Testis (tissue), 3 donors: Measurements from ENCODE around the gene ETFA. TPM values are rescaled to one million over a fixed set of nuclear protein-coding genes. Genes with fewer than 3 reads are reported as not detected.

Source experiments
- DNase-seq: peaks from one replicate; pipeline ENCODE4 v3.0.0-alpha.2; 2019
- H3K27ac ChIP-seq, 2 donors: fragments of 200-600 bp; sonication (generic); one replicate each; pipeline ENCODE4 v1.5.1; 2019
- H3K27me3 ChIP-seq: fragments of 200-600 bp; sonication (generic); one replicate; pipeline ENCODE4 v1.5.1; 2019
- H3K36me3 ChIP-seq: fragments of 200-600 bp; sonication (generic); one replicate; pipeline ENCODE4 v1.5.1; 2017; ENCODE audit warnings: low read depth; ENCODE audit errors: missing control alignments
- H3K4me1 ChIP-seq: fragments of 200-600 bp; sonication (generic); one replicate; pipeline ENCODE4 v1.5.1; 2019
- H3K4me3 ChIP-seq, 2 donors: fragments of 200-600 bp; sonication (generic); one replicate each; pipeline ENCODE4 v1.5.1; 2017 to 2019
- H3K9me3 ChIP-seq: fragments of 200-600 bp; sonication (generic); one replicate; pipeline ENCODE4 v1.5.1; 2017
- POLR2A ChIP-seq: fragments of 450-650 bp; IDR thresholded peaks from one replicate; pipeline ENCODE4 v1.6.1; 2017; ENCODE audit warnings: antibody characterized with exemption, mild to moderate bottlenecking, moderate library complexity
- WGBS, 2 donors: methylation state at CpG; one replicate each; pipeline ENCODE4 v1.1.5; 2018; 5-methylcytosine and 5-hydroxymethylcytosine counted together
- intact Hi-C: fragments of 100-400 bp; cut with DNase I; formaldehyde crosslinking; loops from one replicate; pipeline ENCODE4 v1.15.1; 2023; ENCODE audit warnings: low total_unique reads
- polyA plus RNA-seq: library from polyadenylated mRNA; stranded (reverse); fragments of 350-450 nt; fragmentation: Illumina TruSeq; extraction: RNeasy Lipid Tissue Mini Kit (QIAGEN cat#74804); gene quantifications from one replicate; pipeline ENCODE4 v1.2.3, GENCODE V29; 2014; ENCODE audit warnings: low read depth, low replicate concordance; ENCODE audit not compliant: insufficient read depth
- total RNA-seq, 2 donors: library from RNA; depleted of rRNA; stranded (reverse); fragments of >200 nt; gene quantifications; one replicate each; pipeline ENCODE4 v1.2.3, GENCODE V29; 2016
- TF ChIP-seq, protein P1 (sequence below), 3 experiments: fragments of 450-650 bp in 2 of 3; fragments of 200-600 bp in 1 of 3; sonication (generic) in 1 of 3; IDR thresholded peaks; one replicate each; pipeline ENCODE4 v1.5.1; 2016 to 2019; ENCODE audit warnings: antibody characterized with exemption in 3 of 3, mild to moderate bottlenecking in 2 of 3, moderate library complexity in 1 of 3

ETFA gene
- total and polyA plus RNA-seq, 3 donors from 2014 or later, result 58.3 to 72.7 (median 72.1) TPM

DNA sequence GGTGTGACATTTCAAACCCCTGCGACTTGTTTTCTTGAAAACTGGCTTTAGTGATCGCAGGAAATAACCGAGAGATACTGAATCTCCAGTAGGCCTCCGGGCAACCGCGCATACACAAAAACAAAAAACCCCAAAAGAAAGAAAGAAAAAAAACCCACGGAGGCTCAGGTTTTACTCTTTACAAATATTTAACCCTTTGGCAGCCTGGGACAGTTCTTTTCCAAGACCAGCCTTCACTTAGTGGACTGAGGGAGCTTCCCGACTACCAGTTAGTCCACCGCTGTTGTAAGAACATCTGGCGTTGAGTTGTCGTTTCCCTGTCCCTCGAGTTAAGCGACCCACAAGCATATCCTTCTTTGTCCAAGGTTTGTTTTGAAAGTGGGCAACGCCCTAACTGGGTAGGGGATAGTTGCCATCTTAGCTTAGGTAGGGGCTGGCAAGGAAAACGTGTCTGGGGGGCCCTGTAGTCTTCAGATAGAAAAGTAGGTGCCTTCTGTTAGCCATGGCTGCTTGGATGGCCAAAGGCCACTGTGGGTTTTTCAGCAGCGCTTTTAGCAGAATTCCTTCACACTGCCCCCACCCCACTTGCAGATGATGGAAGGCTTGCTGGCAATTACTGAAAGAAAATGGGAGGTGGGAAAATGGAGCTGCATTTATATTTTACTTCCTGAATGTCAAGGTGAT, 32.2 kb upstream of the ETFA start:
- no peaks in the 10 kb centered on the region for H3K27me3 ChIP-seq

DNA sequence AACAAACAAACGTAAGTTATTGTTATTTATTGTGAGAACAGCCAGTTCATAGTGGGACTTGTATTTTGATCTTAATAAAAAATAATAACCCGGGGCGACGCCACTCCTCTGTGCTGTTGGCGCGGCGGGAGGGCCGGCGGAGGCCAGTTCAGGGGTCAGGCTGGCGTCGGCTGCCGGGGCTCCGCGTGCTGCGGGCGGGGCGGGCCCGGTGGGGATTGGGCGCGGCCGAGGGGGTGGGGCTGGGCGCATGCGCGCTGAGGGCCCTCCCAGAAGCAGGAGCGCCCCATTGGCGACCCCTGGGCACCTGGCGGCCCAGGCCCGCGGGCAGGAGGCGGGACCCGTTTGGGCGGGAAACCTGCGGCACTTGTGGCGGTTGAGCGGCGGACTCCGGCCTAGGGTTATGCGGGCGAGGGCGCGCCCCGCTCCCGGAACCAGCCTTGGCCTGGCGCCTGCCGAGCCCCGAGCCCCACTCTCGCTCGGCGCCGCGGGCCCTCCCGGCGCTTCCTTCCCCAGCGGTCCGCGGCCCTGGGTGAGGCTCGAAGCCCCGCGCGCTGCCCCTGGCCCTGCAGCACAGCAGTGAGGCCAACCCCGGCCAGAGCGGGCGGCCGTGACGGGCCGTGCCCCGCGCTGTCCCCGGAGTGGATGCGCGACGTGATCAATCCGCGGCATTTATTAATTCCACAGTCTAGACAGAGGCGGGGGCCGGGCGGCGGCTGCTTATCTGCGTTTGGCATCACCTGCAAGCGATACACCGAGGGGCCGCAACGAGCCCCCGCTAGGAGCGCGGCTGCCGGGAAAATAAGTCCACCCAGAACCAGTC, 31.3 kb upstream of the ETFA start:
- 4 to 9% methylated on average over 6 to 80 of the region's 87 CpGs for WGBS, 2 donors
- H3K36me3 ChIP-seq, result no peaks in the 10 kb centered on the region
- no peaks in the 10 kb centered on the region for H3K27me3 ChIP-seq
- H3K27ac ChIP-seq, result no peak overlapping the region
- TF ChIP-seq, protein P1, sequence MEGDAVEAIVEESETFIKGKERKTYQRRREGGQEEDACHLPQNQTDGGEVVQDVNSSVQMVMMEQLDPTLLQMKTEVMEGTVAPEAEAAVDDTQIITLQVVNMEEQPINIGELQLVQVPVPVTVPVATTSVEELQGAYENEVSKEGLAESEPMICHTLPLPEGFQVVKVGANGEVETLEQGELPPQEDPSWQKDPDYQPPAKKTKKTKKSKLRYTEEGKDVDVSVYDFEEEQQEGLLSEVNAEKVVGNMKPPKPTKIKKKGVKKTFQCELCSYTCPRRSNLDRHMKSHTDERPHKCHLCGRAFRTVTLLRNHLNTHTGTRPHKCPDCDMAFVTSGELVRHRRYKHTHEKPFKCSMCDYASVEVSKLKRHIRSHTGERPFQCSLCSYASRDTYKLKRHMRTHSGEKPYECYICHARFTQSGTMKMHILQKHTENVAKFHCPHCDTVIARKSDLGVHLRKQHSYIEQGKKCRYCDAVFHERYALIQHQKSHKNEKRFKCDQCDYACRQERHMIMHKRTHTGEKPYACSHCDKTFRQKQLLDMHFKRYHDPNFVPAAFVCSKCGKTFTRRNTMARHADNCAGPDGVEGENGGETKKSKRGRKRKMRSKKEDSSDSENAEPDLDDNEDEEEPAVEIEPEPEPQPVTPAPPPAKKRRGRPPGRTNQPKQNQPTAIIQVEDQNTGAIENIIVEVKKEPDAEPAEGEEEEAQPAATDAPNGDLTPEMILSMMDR (IDR thresholded peaks at IDR 0.05), result no peak
- no peak for TF ChIP-seq POLR2A
- peak overlapping the region; percentile 46 to 54 for H3K4me3 ChIP-seq
- intact Hi-C loops, result no loop called here
- peaks cover 16% of the 10 kb centered on the region for H3K4me1 ChIP-seq
- DNase-seq, result peak; percentile 67
- no peaks in the 10 kb centered on the region for H3K9me3 ChIP-seq

More for the DNA sequence above, 32.2 kb upstream of the ETFA start:
- H3K36me3 ChIP-seq, result no peaks in the 10 kb centered on the region
- H3K4me3 ChIP-seq, result peak overlapping the region; percentile 46 to 54
- WGBS, 2 donors, result 20 to 22% methylated on average over 16 of the region's 16 CpGs
- no peaks in the 10 kb centered on the region for H3K9me3 ChIP-seq
- DNase-seq, result no peak
- intact Hi-C loops, result no loop called here
- H3K27ac ChIP-seq, result no peak overlapping the region
- TF ChIP-seq, protein P1 (IDR thresholded peaks at IDR 0.05), result no peak
- no peak for TF ChIP-seq POLR2A
- peaks cover 16% of the 10 kb centered on the region for H3K4me1 ChIP-seq

DNA sequence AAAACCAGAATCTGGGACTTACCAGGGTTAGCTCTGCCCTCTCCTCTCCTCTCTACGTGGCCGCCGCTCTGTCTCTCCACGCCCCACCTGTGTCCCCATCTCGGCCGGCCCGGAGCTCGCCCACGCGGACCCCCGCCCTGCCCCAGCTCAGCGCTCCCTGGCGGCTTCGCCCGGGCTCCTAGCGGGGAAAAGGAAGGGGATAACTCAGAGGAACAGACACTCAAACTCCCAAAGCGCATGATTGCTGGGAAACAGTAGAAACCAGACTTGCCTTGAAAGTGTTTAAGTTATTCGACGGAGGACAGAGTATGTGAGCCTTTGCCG, 30.8 kb upstream of the ETFA start:
- Histone ChIP-seq H3K27ac (no peak overlapping the region), H3K9me3 (no peaks in the 10 kb centered on the region), H3K27me3 (no peaks in the 10 kb centered on the region), H3K4me1 (peaks cover 16% of the 10 kb centered on the region), H3K36me3 (no peaks in the 10 kb centered on the region), H3K4me3 (peak overlapping the region; percentile 46 to 54)
- 6 to 10% methylated on average over 4 to 20 of the region's 20 CpGs for WGBS, 2 donors
- intact Hi-C loops, result no loop called here
- DNase-seq, result no peak
- TF ChIP-seq POLR2A, result no peak
- TF ChIP-seq, protein P1 (IDR thresholded peaks at IDR 0.05), result no peak

DNA sequence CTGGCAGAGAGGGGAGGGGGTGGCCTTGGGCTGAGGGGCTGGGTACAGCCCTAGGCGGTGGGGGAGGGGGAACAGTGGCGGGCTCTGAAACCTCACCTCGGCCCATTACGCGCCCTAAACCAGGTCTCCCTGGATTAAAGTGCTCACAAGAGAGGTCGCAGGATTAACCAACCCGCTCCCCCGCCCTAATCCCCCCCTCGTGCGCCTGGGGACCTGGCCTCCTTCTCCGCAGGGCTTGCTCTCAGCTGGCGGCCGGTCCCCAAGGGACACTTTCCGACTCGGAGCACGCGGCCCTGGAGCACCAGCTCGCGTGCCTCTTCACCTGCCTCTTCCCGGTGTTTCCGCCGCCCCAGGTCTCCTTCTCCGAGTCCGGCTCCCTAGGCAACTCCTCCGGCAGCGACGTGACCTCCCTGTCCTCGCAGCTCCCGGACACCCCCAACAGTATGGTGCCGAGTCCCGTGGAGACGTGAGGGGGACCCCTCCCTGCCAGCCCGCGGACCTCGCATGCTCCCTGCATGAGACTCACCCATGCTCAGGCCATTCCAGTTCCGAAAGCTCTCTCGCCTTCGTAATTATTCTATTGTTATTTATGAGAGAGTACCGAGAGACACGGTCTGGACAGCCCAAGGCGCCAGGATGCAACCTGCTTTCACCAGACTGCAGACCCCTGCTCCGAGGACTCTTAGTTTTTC, 30.2 kb upstream of the ETFA start:
- H3K27ac ChIP-seq, result no peak overlapping the region
- H3K4me3 ChIP-seq, result peak overlapping the region; percentile 46 to 54
- DNase-seq, result no peak
- H3K4me1 ChIP-seq, result peaks cover 16% of the 10 kb centered on the region
- intact Hi-C loops, result no loop called here
- TF ChIP-seq, protein P1 (IDR thresholded peaks at IDR 0.05), result no peak
- no peak for TF ChIP-seq POLR2A
- no peaks in the 10 kb centered on the region for H3K9me3 ChIP-seq
- no peaks in the 10 kb centered on the region for H3K36me3 ChIP-seq
- H3K27me3 ChIP-seq, result no peaks in the 10 kb centered on the region
- WGBS, 2 donors, result 2% methylated on average over 27 to 38 of the region's 42 CpGs
